Vein endothelial cell (primary cell): ENCODE measurements around the gene GLRX5. TPM values are rescaled to one million over a fixed set of nuclear protein-coding genes. Genes with fewer than 3 reads are reported as not detected.

ENCODE experiments used
- small RNA-seq: library from RNA; depleted of rRNA; stranded (forward); fragments of <200 nt; gene quantifications from one replicate; pipeline ENCODE3, GENCODE V24; 2012
- total RNA-seq: library from RNA; depleted of rRNA; stranded (reverse); fragments of >200 nt; gene quantifications from 2 replicates; pipeline ENCODE4 v1.2.3, GENCODE V29; 2012

The GLRX5 gene
- total RNA-seq = 37.2 and 43.1 TPM in 2 replicates

DNA sequence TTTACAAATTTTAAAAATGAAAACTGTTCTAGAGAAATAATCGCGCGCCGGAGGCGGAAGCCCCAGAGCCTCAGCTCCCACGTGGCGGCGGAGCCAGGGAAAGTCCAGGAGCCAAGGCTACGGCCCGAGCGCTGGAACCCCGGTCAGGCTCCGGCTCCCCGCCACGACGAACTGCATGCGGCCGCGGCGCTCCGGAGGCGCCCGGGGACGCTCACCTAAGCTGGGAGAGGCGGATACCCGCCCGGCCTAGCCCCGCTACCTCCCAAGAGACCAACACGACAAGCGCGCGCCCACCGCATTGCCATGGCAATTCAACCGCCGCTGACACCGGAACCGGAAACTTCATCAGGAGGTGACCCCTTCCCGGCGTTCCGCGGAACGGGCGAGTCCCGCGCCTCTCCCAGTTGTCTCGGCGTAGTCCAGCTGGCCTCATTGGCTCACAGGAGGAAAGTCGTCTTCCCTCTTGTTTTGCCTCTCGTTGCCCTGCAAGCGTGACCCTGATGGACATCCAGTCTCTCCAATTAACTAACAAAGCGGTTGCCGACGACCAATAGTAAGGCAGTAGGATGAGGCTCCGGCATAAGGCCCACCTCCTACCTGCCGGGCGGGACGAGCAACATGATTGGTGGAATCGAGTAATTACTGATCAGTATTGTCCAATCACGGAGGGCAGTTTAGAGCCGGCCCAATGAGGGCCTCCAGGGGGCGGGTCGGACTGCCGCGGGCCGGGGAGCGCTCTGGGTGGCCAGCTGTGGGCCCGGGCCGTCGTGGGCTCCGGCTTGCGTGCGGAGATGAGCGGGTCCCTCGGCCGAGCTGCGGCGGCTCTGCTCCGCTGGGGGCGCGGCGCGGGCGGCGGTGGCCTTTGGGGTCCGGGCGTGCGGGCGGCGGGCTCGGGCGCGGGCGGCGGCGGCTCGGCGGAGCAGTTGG lies at the start of gene GLRX5:
GLRX5 (plus strand) TSS at position 752 of the 927 bp plus-strand sequence; CDS start at position 792, 40 bp downstream.

GRCh38 chr14:95516554-95517181 lies 18.2 kb upstream of the GLRX5 start, which contains the start of gene SYNE3:
Gene SYNE3, minus strand, starts transcription at chr14:95516650. Its CDS starts 40,829 bp downstream, at chr14:95475821.

Small RNA genes lying within 50 kb of the gene (small RNA-seq; reads per million reads assigned to genes)
- 177 reads per million, percentile 99 among the genes with 10 or more reads in this experiment for gene SCARNA13

Other genes starting within 250 kb of the GLRX5 start
- 3.5 and 4.2 TPM in 2 replicates for gene CLMN, start 215.1 kb upstream of the GLRX5 start, total RNA-seq
- gene SYNE3, start 18.4 kb upstream of the GLRX5 start, total RNA-seq = 12.7 and 16.7 TPM in 2 replicates
- not detected in 2 replicates for gene TCL1B, start 151.4 kb downstream of the GLRX5 start, total RNA-seq
- not detected in 2 replicates for gene TCL1A, start 179.1 kb downstream of the GLRX5 start, total RNA-seq